GM23248 (cell line): ENCODE measurements around the gene GRIP2.

ENCODE experiments used
- EZH2 ChIP-seq: fragments of 200-600 bp; sonication (generic); IDR thresholded peaks from 2 replicates; pipeline ENCODE4 v1.6.1; 2018; ENCODE audit warnings: antibody characterized with exemption, mild to moderate bottlenecking; ENCODE audit not compliant: insufficient read depth, poor library complexity, severe bottlenecking
- EZH2phosphoT487 ChIP-seq: fragments of 200-600 bp; sonication (generic); IDR thresholded peaks from 2 replicates; pipeline ENCODE4 v1.6.1; 2018; ENCODE audit warnings: antibody characterized with exemption, moderate library complexity, mild to moderate bottlenecking, low read depth; ENCODE audit not compliant: insufficient read depth

DNA sequence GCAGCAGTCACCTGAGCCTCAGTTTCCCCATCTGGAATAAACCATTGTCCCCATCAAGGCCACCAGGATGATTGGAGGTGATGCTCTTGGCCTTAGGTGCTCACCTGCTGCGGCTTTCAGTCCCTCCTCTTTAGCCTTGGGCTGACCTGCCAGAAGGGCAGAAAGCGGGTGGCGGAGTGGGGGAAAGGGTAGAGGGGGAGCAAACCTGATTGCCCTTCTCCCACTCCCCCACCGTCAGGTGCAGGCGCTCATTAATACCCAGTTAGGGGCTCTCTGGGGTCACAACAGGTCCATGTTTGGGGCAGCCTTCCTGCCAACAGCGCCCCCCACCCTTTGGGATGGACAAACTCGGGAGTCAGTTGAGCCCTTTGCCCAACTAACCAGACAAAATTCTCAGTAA is 50.5 kb downstream of the GRIP2 start:
- TF ChIP-seq EZH2phosphoT487 (no peak), EZH2 (no peak)
